ENCODE results near the gene GBF1. TPM values are rescaled to one million over a fixed set of nuclear protein-coding genes. Genes with fewer than 3 reads are reported as not detected.

The GBF1 gene
- total RNA-seq, 1 experiment from 2014 or later, result 69.8 TPM

GRCh38 chr10:102342958-102343357 is 97.6 kb downstream of the GBF1 start:
- H3K9me3 ChIP-seq, result no peaks in the 10 kb centered on the region
- no peaks in the 10 kb centered on the region for H3K27me3 ChIP-seq (replicated peaks; ENCODE audit: control insufficient read depth, insufficient read depth, low read length)
- peaks cover 2% of the 10 kb centered on the region; the same call in 1 of the 2 replicates for H3K36me3 ChIP-seq (ENCODE audit: control insufficient read depth, insufficient read depth, low read length)
- DNase-seq, result no peak
- Mint-ChIP-seq H3K4me1 (ENCODE audit: low read depth, unreplicated experiment) (no peaks in the 10 kb centered on the region), H3K4me3 (ENCODE audit: unreplicated experiment) (no peak overlapping the region), H3K36me3 (ENCODE audit: insufficient read depth, unreplicated experiment) (peaks cover 40% of the 10 kb centered on the region), H3K27me3 (ENCODE audit: insufficient read depth, unreplicated experiment) (no peaks in the 10 kb centered on the region), H3K9me3 (ENCODE audit: unreplicated experiment) (no peaks in the 10 kb centered on the region), H3K27ac (ENCODE audit: unreplicated experiment) (no peak overlapping the region)
- ChIA-PET CTCF (interaction anchor here (0.6 to 1.3 kb wide), 2 partner anchors 24 to 112 kb away, joined by 4 read pairs; no protein-coding TSS in a partner anchor), POLR2A (no interaction called here)
- no peak overlapping the region for H3K4me3 ChIP-seq (ENCODE audit: low read depth, low read length)
- intact Hi-C loops (cut with micrococcal nuclease; ENCODE audit: unreplicated experiment), result no loop called here
- BruUV-seq (replicated peaks), result no TSS peak
- H3K4me1 ChIP-seq, result no peaks in the 10 kb centered on the region
- TF ChIP-seq CTCF (IDR thresholded peaks at IDR 0.05; ENCODE audit: insufficient read depth in 1 of 2, low read depth in 1 of 2, low read length in 1 of 2, severe bottlenecking in 1 of 2, unreplicated experiment in 1 of 2), result no peak

GRCh38 chr10:102344067-102344466 is 98.7 kb downstream of the GBF1 start:
- CTCF ChIA-PET, result interaction anchor here (0.6 kb wide), 1 partner anchor 175 kb away, joined by 4 read pairs; no protein-coding TSS in a partner anchor
- Mint-ChIP-seq H3K4me1 (ENCODE audit: low read depth, unreplicated experiment) (no peaks in the 10 kb centered on the region), H3K27me3 (ENCODE audit: insufficient read depth, unreplicated experiment) (no peaks in the 10 kb centered on the region), H3K9me3 (ENCODE audit: unreplicated experiment) (no peaks in the 10 kb centered on the region), H3K27ac (ENCODE audit: unreplicated experiment) (no peak overlapping the region), H3K36me3 (ENCODE audit: insufficient read depth, unreplicated experiment) (peaks cover 48% of the 10 kb centered on the region), H3K4me3 (ENCODE audit: unreplicated experiment) (no peak overlapping the region)
- no peaks in the 10 kb centered on the region for H3K9me3 ChIP-seq
- H3K27me3 ChIP-seq (replicated peaks; ENCODE audit: control insufficient read depth, insufficient read depth, low read length), result no peaks in the 10 kb centered on the region
- no TSS peak for BruUV-seq (replicated peaks)
- no peaks in the 10 kb centered on the region for H3K4me1 ChIP-seq
- no peak overlapping the region for H3K4me3 ChIP-seq (ENCODE audit: low read depth, low read length)
- no peak for TF ChIP-seq CTCF (IDR thresholded peaks at IDR 0.05; ENCODE audit: insufficient read depth in 1 of 2, low read depth in 1 of 2, low read length in 1 of 2, severe bottlenecking in 1 of 2, unreplicated experiment in 1 of 2)
- intact Hi-C loops (cut with micrococcal nuclease; ENCODE audit: unreplicated experiment), result no loop called here
- H3K36me3 ChIP-seq (ENCODE audit: control insufficient read depth, insufficient read depth, low read length), result peaks cover 2% of the 10 kb centered on the region; the same call in 1 of the 2 replicates
- no peak for DNase-seq
- POLR2A ChIA-PET, result no interaction called here

GRCh38 chr10:102347236-102347828 is 102.0 kb downstream of the GBF1 start:
- BruUV-seq (replicated peaks), result no TSS peak
- POLR2A ChIA-PET, result no interaction called here

More at GRCh38 chr10:102347236-102347828, 102.0 kb downstream of the GBF1 start:
- no peaks in the 10 kb centered on the region for H3K9me3 Mint-ChIP-seq (ENCODE audit: unreplicated experiment)
- Histone ChIP-seq H3K27me3 (replicated peaks; ENCODE audit: control insufficient read depth, insufficient read depth, low read length) (no peaks in the 10 kb centered on the region), H3K36me3 (ENCODE audit: control insufficient read depth, insufficient read depth, low read length) (peaks cover 2% of the 10 kb centered on the region; the same call in 1 of the 2 replicates), H3K4me1 (no peaks in the 10 kb centered on the region), H3K4me3 (ENCODE audit: low read depth, low read length) (no peak overlapping the region), H3K9me3 (no peaks in the 10 kb centered on the region)
- peak; percentile 47 to 71 for TF ChIP-seq CTCF (IDR thresholded peaks at IDR 0.05; ENCODE audit: insufficient read depth in 1 of 2, low read depth in 1 of 2, low read length in 1 of 2, severe bottlenecking in 1 of 2, unreplicated experiment in 1 of 2)
- CTCF ChIA-PET, result interaction anchor here (0.6 to 2.4 kb wide), 15 partner anchors 14 to 178 kb away, joined by 3 to 86 read pairs (median 4); partner anchors contain the start of genes ELOVL3 and GBF1
- no peaks in the 10 kb centered on the region for H3K4me1 Mint-ChIP-seq (ENCODE audit: low read depth, unreplicated experiment)
- intact Hi-C loops (cut with micrococcal nuclease; ENCODE audit: unreplicated experiment), result loop anchor here (1.0 to 5.0 kb wide), 3 partner anchors 100 to 178 kb away; partner anchors contain the start of gene GBF1
- no peak overlapping the region for H3K27ac Mint-ChIP-seq (ENCODE audit: unreplicated experiment)
- H3K36me3 Mint-ChIP-seq (ENCODE audit: insufficient read depth, unreplicated experiment), result peaks cover 70% of the 10 kb centered on the region
- H3K4me3 Mint-ChIP-seq (ENCODE audit: unreplicated experiment), result no peak overlapping the region
- no peaks in the 10 kb centered on the region for H3K27me3 Mint-ChIP-seq (ENCODE audit: insufficient read depth, unreplicated experiment)
- peak; percentile 63 to 68 for DNase-seq
